22Rv1 (cell line): ENCODE results near the gene SLC10A7.

Source experiments
- ZFX ChIP-seq: fragments of 450-650 bp; IDR thresholded peaks from 2 replicates; pipeline ENCODE4 v1.6.1; 2017; ENCODE audit warnings: antibody characterized with exemption, borderline replicate concordance
- TF ChIP-seq, protein P1 (sequence below): fragments of 450-650 bp; IDR thresholded peaks from 2 replicates; pipeline ENCODE4 v1.5.1; 2017; ENCODE audit warnings: mild to moderate bottlenecking

DNA sequence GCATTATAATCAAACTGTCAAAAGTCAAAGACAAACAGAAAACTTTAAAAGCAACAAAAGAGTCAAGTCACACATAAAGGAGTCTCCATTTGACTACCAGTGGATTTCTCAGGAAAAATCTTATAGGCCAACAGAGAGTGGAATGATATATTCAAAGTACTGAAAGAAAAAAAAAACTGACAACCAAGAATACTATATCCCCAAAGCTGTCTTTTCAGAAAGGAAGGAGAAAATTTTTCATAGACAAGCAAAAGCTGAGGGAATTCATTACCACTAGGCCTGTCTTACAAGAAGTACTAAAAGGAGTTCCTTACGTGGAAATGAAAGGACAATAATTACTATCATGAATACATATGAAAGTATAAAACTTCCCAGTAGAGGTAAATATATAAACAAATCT lies 39.0 kb downstream of the SLC10A7 start:
- TF ChIP-seq, protein P1, sequence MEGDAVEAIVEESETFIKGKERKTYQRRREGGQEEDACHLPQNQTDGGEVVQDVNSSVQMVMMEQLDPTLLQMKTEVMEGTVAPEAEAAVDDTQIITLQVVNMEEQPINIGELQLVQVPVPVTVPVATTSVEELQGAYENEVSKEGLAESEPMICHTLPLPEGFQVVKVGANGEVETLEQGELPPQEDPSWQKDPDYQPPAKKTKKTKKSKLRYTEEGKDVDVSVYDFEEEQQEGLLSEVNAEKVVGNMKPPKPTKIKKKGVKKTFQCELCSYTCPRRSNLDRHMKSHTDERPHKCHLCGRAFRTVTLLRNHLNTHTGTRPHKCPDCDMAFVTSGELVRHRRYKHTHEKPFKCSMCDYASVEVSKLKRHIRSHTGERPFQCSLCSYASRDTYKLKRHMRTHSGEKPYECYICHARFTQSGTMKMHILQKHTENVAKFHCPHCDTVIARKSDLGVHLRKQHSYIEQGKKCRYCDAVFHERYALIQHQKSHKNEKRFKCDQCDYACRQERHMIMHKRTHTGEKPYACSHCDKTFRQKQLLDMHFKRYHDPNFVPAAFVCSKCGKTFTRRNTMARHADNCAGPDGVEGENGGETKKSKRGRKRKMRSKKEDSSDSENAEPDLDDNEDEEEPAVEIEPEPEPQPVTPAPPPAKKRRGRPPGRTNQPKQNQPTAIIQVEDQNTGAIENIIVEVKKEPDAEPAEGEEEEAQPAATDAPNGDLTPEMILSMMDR, result no peak
- no peak for TF ChIP-seq ZFX
